ENCODE data around the gene TMEM88.
A peak's percentile ranks its signal among the peaks of the same experiment; 100 is the strongest.
"Not testable (repeated sequence)": the region's sequence is repeated elsewhere in the genome, so short reads cannot be mapped to it uniquely, and the experiment has no call there.

Gene TMEM88

GRCh38 chr17:7856811-7857712 is 2.2 kb downstream of the TMEM88 start, which contains the start of gene NAA38:
NAA38 (minus strand) TSS chr17:7857559; CDS start chr17:7857463, 96 bp downstream.
- peak; percentile 93 for DNase-seq

GRCh38 chr17:7857713-7858521 is 3.1 kb downstream of the TMEM88 start, which contains the start of gene CYB5D1:
CYB5D1 (plus strand) TSS chr17:7858003; CDS start chr17:7858135, 132 bp downstream.
- DNase-seq: peak; percentile 86

- peak; percentile 18 for DNase-seq
Measured at GRCh38 chr17:7858522-7858810, 3.6 kb downstream of the TMEM88 start.

GRCh38 chr17:7859028-7859427 is 4.2 kb downstream of the TMEM88 start:
- DNase-seq: no peak

GRCh38 chr17:7862692-7863437 is 8.0 kb downstream of the TMEM88 start:
- DNase-seq: peak; percentile 41

GRCh38 chr17:7864384-7864783 is 9.5 kb downstream of the TMEM88 start:
- not testable (repeated sequence) for DNase-seq

GRCh38 chr17:7864995-7865650 is 10.3 kb downstream of the TMEM88 start:
- DNase-seq: no peak

GRCh38 chr17:7867881-7868329 is 13.0 kb downstream of the TMEM88 start:
- DNase-seq: no peak

- DNase-seq: no peak
Measured at GRCh38 chr17:7873051-7873450, 18.2 kb downstream of the TMEM88 start.

- DNase-seq: no peak
Measured at GRCh38 chr17:7875804-7876370, 21.0 kb downstream of the TMEM88 start.

GRCh38 chr17:7878234-7878633 is 23.4 kb downstream of the TMEM88 start:
- DNase-seq: no peak

GRCh38 chr17:7880076-7880868 is 25.4 kb downstream of the TMEM88 start:
- DNase-seq: no peak

- DNase-seq: no peak
Measured at GRCh38 chr17:7881276-7882054, 26.6 kb downstream of the TMEM88 start.

- DNase-seq: no peak
Measured at GRCh38 chr17:7882068-7882467, 27.2 kb downstream of the TMEM88 start.

GRCh38 chr17:7882629-7883028 is 27.8 kb downstream of the TMEM88 start:
- no peak for DNase-seq

- DNase-seq: peak; percentile 34
Measured at GRCh38 chr17:7883781-7884386, 29.0 kb downstream of the TMEM88 start.

- peak; percentile 24 for DNase-seq
Measured at GRCh38 chr17:7884581-7885366, 29.9 kb downstream of the TMEM88 start.

GRCh38 chr17:7885367-7886226 is 30.7 kb downstream of the TMEM88 start:
- DNase-seq: peak; percentile 25
